Stimulated activated CD8-positive, alpha-beta memory T cell treated with anti-CD3 and anti-CD28 coated beads, Interleukin-7, amount 100 ng/mL, for 24 hours (primary cell): ENCODE measurements around the gene NRK.
"Not testable (repeated sequence)": the region's sequence is repeated elsewhere in the genome, so short reads cannot be mapped to it uniquely, and the experiment has no call there.

ENCODE experiments used
- DNase-seq: peaks from one replicate; pipeline ENCODE4 v3.0.0-alpha.2; 2020; ENCODE audit warnings: low read depth

NRK gene, protein sequence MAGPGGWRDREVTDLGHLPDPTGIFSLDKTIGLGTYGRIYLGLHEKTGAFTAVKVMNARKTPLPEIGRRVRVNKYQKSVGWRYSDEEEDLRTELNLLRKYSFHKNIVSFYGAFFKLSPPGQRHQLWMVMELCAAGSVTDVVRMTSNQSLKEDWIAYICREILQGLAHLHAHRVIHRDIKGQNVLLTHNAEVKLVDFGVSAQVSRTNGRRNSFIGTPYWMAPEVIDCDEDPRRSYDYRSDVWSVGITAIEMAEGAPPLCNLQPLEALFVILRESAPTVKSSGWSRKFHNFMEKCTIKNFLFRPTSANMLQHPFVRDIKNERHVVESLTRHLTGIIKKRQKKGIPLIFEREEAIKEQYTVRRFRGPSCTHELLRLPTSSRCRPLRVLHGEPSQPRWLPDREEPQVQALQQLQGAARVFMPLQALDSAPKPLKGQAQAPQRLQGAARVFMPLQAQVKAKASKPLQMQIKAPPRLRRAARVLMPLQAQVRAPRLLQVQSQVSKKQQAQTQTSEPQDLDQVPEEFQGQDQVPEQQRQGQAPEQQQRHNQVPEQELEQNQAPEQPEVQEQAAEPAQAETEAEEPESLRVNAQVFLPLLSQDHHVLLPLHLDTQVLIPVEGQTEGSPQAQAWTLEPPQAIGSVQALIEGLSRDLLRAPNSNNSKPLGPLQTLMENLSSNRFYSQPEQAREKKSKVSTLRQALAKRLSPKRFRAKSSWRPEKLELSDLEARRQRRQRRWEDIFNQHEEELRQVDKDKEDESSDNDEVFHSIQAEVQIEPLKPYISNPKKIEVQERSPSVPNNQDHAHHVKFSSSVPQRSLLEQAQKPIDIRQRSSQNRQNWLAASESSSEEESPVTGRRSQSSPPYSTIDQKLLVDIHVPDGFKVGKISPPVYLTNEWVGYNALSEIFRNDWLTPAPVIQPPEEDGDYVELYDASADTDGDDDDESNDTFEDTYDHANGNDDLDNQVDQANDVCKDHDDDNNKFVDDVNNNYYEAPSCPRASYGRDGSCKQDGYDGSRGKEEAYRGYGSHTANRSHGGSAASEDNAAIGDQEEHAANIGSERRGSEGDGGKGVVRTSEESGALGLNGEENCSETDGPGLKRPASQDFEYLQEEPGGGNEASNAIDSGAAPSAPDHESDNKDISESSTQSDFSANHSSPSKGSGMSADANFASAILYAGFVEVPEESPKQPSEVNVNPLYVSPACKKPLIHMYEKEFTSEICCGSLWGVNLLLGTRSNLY (N-terminal part only)

GRCh38 chrX:105822138-105823091 lies at the start of gene NRK:
Gene NRK, plus strand, starts transcription at chrX:105822539. Its CDS starts 307 bp downstream, at chrX:105822846.
- no peak for DNase-seq

DNA sequence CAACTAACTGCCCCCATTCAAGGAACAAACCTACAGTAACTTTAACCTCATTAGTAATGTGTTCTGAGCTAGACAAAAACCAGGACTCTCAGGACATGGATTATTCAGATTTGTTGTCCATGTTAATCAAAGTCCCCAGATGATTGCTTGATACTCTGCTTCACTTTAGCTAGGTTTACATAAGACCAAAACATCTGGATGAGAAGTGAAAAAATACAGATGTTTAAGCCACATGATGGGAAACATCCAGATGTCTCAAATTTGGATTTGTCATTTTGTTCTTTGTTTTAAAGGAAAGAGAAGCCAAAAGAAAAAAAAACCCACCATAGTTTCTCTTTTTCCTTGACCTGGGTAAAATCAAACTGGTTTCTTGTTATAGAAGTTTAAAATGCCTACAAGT lies 48.5 kb upstream of the NRK start:
- DNase-seq: no peak

GRCh38 chrX:105775679-105776078 lies 46.7 kb upstream of the NRK start:
- no peak for DNase-seq

- DNase-seq: no peak
These were observed 40.5 kb upstream of the NRK start for GRCh38 chrX:105781804-105782203.

- not testable (repeated sequence) for DNase-seq
These were observed 25.5 kb upstream of the NRK start for GRCh38 chrX:105796877-105797276.

GRCh38 chrX:105803891-105804290 lies 18.4 kb upstream of the NRK start:
- DNase-seq: no peak

- DNase-seq: not testable (repeated sequence)
These were observed 16.7 kb upstream of the NRK start for GRCh38 chrX:105805655-105806054.

DNA sequence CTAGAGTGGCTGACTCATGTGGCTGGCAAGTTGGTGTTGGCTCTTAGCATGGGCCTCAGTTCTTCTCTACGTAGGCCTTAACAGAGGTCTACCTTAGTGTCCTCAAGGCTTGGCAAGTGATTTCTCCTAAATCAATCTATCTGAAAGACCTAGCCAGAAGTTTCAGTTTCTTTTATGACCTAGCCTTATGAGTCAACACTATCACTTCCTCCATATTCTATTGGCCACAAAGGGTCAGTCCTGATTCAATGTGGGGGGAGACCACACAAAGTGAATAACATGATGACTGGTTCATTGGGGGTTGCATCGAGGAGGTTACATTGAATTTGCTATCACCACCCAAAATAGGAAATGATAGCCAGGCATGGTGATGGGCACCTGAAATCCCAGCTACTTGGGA lies 5.8 kb upstream of the NRK start:
- DNase-seq: no peak

GRCh38 chrX:105820247-105820646 lies 2.1 kb upstream of the NRK start:
- DNase-seq: no peak

DNA sequence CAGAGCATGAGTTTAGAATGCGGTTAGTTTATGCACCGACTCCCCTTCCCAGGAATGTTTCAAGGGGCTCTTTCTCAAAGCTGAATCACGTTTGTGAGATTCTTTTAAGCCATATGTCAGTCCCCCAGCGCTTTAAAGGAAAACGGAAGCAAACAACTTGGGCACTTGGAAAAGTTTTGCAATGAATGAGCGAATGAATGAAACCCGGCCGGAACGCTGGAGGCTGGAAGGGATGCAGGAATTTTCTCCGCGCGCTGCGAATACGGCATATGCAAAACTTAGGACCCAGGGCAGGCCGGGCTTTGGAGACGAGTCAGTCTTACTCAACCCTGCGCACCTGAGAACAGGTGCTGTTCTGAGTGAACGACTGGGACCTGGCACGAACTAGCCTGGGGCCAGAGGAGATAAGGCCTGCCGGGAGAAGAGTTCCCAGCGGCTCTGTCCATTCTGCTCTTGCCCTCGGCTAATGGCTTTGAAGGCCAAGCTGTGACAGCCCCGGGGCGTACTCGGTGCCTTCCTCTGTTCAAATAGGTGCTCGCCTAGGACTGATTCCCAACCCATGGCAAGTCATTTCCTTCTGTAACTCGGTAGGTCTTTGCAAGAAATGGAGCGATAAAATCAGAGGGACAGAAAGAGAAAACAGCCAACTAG lies 743 bp upstream of the NRK start:
- no peak for DNase-seq

- DNase-seq: no peak
These were observed 735 bp downstream of the NRK start for GRCh38 chrX:105823092-105823455.

DNA sequence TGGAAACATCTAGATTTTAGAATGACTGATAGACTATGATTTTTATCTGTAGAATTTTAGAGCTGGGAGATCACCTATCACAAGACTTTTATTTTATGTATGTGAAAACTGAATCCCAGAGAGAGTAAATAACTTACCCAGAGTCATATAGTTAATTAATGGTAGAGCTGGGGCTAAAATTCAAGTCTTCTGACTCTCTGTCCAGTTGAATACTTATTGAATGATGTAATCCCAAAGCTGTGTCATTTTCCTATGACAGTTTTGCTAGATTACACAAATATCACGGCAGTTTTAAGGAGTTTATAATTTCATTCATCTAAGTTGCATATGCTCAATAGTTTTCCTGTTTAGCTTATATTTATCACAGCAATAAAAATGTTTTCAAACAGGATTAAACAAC lies 6.7 kb downstream of the NRK start:
- no peak for DNase-seq

- no peak for DNase-seq
These were observed 14.9 kb downstream of the NRK start for GRCh38 chrX:105837232-105837631.

GRCh38 chrX:105845631-105846030 lies 23.3 kb downstream of the NRK start:
- DNase-seq: no peak

DNA sequence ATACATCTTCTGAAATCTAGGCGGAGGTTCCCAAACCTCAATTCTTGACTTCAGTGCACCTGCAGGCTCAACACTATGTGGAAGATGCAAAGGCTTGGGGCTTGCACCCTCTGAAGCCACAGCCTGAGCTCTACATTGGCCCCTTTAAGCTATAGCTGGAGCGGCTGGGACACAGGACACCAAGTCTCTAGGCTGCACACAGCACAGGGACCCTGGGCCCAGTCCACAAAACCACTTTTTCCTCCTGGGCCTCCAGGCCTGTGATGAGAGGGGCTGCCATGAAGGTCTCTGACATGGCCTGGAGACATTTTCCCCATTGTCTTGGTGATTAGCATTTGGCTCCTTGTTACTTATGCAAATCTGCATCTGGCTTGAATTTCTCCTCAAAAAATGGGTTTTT lies 27.8 kb downstream of the NRK start:
- DNase-seq: not testable (repeated sequence)

DNA sequence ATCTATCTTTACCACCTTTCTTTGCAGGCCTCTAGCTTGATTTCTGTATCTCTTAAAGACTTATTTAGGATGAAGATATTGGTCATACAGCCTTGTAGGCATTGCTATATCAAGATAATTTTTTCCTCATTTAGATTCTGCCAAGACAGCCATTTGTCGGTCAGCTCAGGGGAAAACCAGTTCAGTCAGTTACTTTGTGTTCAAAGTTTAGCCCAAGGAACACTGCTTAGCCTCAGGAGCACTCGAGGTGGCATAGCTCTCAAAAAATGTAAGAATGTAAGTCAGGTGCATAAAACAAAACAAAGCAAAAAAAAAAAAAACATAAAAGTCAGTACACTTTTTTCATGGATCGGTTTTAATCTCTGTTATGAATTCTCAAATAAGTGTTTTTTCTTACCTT lies 43.4 kb downstream of the NRK start:
- no peak for DNase-seq

DNA sequence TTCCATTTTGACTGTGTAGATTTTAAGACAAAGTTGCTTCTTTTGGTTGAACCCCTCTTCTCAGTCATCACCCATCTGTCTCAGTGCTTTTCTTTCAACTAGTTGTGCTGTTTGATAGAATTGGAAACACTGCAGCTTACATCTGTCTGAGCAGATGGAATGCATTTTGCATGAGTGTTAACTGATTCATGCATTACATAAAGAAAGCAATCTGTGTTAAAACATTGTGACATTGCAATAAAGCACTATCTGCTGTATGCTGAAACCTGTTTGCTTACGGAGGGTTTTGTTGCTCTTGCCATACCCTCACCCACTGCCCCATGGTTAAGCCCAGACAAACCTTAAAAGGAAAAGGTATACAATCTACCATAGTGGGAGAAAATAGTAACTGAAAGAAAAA lies 47.4 kb downstream of the NRK start:
- DNase-seq: no peak

DNA sequence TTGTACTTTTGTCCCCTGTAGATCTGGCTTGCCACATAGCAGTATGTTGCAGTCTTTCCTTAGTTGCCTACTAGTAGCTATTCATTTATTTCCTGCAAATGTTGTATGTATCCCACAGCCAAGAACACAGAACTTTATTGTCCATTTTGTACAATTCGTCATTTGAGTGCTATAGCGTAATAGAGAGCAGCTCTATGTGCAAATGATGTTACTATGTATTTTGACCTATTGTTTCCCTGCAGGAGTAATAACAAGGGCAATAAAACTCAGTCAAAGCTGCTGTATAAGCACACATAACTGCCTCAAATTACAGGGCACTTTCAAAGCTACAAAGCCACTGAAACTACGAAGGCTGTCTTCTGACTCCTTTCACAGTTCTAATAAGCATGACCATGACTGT lies 48.1 kb downstream of the NRK start:
- no peak for DNase-seq

DNA sequence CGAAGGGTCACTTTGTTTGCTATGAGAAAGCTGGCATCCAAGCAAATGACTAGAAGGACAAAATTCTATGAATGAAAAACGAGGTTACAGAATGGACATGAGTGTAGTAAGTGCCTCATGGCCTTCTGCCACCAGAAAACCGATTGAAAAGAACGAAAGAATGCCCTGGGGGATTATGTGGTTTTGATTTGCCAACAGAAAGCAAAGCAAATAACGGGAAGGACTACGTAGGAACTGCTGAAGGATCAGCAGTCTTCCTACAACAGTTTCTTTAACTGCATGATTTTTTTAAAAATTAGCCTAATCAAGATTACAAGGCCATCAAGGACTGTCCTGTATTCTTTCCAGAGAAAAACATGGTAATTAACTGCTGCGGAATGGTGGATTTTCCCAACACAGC lies 50.6 kb downstream of the NRK start:
- no peak for DNase-seq

- no peak for DNase-seq
These were observed 52.5 kb downstream of the NRK start for GRCh38 chrX:105874790-105875189.

GRCh38 chrX:105876658-105877057 lies 54.3 kb downstream of the NRK start:
- no peak for DNase-seq
